ENCODE data around the gene CDC14A.

The CDC14A gene

GRCh38 chr1:100352267-100353070 is at the start of gene CDC14A:
TSS of gene CDC14A (plus strand) at chr1:100352506. CDS start at chr1:100352955, 449 bp downstream.
- peak within 1 kb of the TSS; percentile 90 for H3K4me3 ChIP-seq (replicated peaks; ENCODE audit: low read depth, low read length)
- TF ChIP-seq CTCF (IDR thresholded peaks at IDR 0.05; ENCODE audit: low read depth, low read length, missing control alignments): no peak
- DNase-seq (ENCODE audit: extremely low read depth, low read depth): peak; percentile 82

GRCh38 chr1:100302739-100303138 is 49.6 kb upstream of the CDC14A start:
- peak; percentile 56 for DNase-seq (ENCODE audit: extremely low read depth, low read depth)
- no peak for TF ChIP-seq CTCF (IDR thresholded peaks at IDR 0.05; ENCODE audit: low read depth, low read length, missing control alignments)

GRCh38 chr1:100304227-100304626 is 48.1 kb upstream of the CDC14A start:
- no peak for TF ChIP-seq CTCF (IDR thresholded peaks at IDR 0.05; ENCODE audit: low read depth, low read length, missing control alignments)
- no peak for DNase-seq (ENCODE audit: extremely low read depth, low read depth)
- H3K4me3 ChIP-seq (replicated peaks; ENCODE audit: low read depth, low read length): no peak overlapping the region

More at GRCh38 chr1:100302739-100303138, 49.6 kb upstream of the CDC14A start:
- no peak overlapping the region for H3K4me3 ChIP-seq (replicated peaks; ENCODE audit: low read depth, low read length)

- TF ChIP-seq CTCF (IDR thresholded peaks at IDR 0.05; ENCODE audit: low read depth, low read length, missing control alignments): no peak
- no peak overlapping the region for H3K4me3 ChIP-seq (replicated peaks; ENCODE audit: low read depth, low read length)
Measured at GRCh38 chr1:100304921-100305320, 47.4 kb upstream of the CDC14A start.

GRCh38 chr1:100305954-100306353 is 46.4 kb upstream of the CDC14A start:
- TF ChIP-seq CTCF (IDR thresholded peaks at IDR 0.05; ENCODE audit: low read depth, low read length, missing control alignments): no peak
- no peak for DNase-seq (ENCODE audit: extremely low read depth, low read depth)
- no peak overlapping the region for H3K4me3 ChIP-seq (replicated peaks; ENCODE audit: low read depth, low read length)

More at GRCh38 chr1:100304921-100305320, 47.4 kb upstream of the CDC14A start:
- no peak for DNase-seq (ENCODE audit: extremely low read depth, low read depth)

GRCh38 chr1:100306735-100307313 is 45.5 kb upstream of the CDC14A start:
- no peak overlapping the region for H3K4me3 ChIP-seq (replicated peaks; ENCODE audit: low read depth, low read length)
- DNase-seq (ENCODE audit: extremely low read depth, low read depth): no peak
- no peak for TF ChIP-seq CTCF (IDR thresholded peaks at IDR 0.05; ENCODE audit: low read depth, low read length, missing control alignments)

All from HFF-Myc (cell line).